ENCODE measurements around the gene KLHDC8A. TPM values are rescaled to one million over a fixed set of nuclear protein-coding genes. Genes with fewer than 3 reads are reported as not detected.
A peak's percentile ranks its signal among the peaks of the same experiment; 100 is the strongest.
"Not testable (repeated sequence)": the region's sequence is repeated elsewhere in the genome, so short reads cannot be mapped to it uniquely, and the experiment has no call there.

KLHDC8A gene
- total RNA-seq, 2 donors from 2014 or later, result 0.78 to 8.6 TPM

DNA sequence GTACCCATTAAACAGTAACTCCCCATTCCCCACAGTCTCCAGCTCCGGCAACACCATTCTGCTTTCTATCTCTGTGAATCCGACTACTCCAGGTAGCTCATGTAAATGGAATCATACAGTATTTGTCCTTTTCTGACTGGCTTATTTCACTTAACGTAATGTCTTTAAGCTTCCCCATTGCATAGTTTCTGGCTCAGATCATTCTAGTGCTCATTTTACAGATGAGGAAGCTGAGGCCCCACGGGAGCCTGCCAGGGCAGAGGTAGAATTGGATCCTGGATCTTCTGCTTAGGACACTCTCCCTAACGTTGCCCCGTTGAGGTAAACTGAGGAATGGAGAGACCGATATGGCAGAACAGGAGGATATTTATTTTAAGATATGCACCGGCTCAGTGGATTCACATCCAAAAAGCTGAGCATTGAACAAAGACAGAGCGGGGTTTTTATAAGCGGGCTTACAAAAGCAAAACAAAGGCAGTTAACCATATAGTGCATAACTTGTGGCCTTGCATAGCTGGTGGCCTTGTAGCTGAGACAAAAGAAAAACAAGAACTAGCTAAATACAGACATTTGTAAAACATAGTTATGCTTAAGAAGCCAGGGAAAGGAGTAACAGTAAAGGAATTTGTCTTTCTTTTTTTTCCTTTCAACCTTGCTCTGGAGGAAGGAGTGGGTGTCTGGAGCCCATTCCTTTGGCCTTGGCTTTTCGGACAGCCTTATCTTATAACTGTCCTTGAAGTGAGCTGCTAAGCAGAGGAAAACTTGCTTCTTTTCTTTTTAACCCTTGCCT, 15.3 kb upstream of the KLHDC8A start:
- DNase-seq (peak in 2 of 4 donors; percentile 29 to 34), ATAC-seq (no peak)
- Histone ChIP-seq H3K36me3 (replicated peaks in 1 of 2; ENCODE audit: insufficient read depth in 1 of 2, low read depth in 2 of 2) (no peaks in the 10 kb centered on the region), H3K27ac (no peak overlapping the region), H3K9me3 (no peaks in the 10 kb centered on the region), H3K4me3 (no peak overlapping the region), H3K27me3 (no peaks in the 10 kb centered on the region), H3K4me1 (peaks cover 72% of the 10 kb centered on the region)
- 46 to 56% methylated on average over 11 of the region's 11 CpGs for WGBS, 2 donors
- TF ChIP-seq POLR2A (IDR thresholded peaks at IDR 0.05), result no peak
- intact Hi-C loops (cut with DNase I), result no loop called here

DNA sequence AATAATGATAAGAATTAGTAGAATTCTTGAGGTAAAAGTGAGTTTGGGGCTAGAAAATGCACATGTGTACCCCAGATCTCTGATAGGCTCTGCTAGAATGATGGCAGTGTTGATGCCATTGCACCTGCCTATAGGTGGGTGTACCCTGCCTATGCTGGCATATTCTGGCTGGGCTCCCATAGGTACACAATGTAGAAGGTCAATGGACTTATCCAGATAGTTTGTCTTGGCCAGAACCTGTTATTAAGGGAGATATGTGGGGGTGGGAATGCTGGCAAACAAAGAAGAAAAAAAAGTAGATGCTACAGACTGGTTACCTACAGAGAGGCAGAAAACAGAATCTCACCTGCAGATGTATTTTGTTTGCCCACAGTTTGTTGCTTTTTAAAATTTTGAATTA, 14.1 kb upstream of the KLHDC8A start:
- no peaks in the 10 kb centered on the region for H3K36me3 ChIP-seq (replicated peaks in 1 of 2; ENCODE audit: insufficient read depth in 1 of 2, low read depth in 2 of 2)
- no peaks in the 10 kb centered on the region for H3K27me3 ChIP-seq
- no peak overlapping the region for H3K27ac ChIP-seq
- H3K4me3 ChIP-seq, result no peak overlapping the region
- ATAC-seq, result peak; percentile 70
- no peak for TF ChIP-seq POLR2A (IDR thresholded peaks at IDR 0.05)
- TF ChIP-seq, protein P1, sequence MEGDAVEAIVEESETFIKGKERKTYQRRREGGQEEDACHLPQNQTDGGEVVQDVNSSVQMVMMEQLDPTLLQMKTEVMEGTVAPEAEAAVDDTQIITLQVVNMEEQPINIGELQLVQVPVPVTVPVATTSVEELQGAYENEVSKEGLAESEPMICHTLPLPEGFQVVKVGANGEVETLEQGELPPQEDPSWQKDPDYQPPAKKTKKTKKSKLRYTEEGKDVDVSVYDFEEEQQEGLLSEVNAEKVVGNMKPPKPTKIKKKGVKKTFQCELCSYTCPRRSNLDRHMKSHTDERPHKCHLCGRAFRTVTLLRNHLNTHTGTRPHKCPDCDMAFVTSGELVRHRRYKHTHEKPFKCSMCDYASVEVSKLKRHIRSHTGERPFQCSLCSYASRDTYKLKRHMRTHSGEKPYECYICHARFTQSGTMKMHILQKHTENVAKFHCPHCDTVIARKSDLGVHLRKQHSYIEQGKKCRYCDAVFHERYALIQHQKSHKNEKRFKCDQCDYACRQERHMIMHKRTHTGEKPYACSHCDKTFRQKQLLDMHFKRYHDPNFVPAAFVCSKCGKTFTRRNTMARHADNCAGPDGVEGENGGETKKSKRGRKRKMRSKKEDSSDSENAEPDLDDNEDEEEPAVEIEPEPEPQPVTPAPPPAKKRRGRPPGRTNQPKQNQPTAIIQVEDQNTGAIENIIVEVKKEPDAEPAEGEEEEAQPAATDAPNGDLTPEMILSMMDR (IDR thresholded peaks at IDR 0.05), result no peak
- peaks cover 85% of the 10 kb centered on the region for H3K4me1 ChIP-seq
- H3K9me3 ChIP-seq, result no peaks in the 10 kb centered on the region
- intact Hi-C loops (cut with DNase I), result no loop called here
- peak; percentile 50 to 80 (median 66) for DNase-seq

DNA sequence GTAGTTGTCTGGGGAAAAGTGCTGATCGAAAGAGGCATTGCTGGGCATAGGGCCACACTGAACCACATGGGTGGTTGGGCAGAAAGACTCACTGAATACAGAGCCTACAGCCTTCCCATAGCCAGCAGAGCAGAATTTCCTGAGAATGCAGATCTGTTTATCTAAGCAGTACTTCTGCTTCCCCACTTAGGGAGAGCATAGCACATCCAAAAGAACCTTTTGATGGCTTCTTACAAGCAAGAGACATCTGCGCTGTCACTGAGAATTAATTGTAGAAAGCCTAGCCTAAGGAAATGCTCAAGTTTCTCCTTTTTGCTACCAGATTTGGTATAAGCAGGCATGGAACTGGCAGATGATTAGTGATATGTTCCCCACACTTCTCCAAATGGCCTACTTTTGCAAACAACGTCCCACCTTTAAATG, 13.0 kb upstream of the KLHDC8A start:
- Histone ChIP-seq H3K36me3 (replicated peaks in 1 of 2; ENCODE audit: insufficient read depth in 1 of 2, low read depth in 2 of 2) (no peaks in the 10 kb centered on the region), H3K27ac (peak overlapping the region in 1 of 4 donors; percentile 2), H3K9me3 (no peaks in the 10 kb centered on the region), H3K4me1 (peaks cover 92% of the 10 kb centered on the region), H3K4me3 (no peak overlapping the region), H3K27me3 (no peaks in the 10 kb centered on the region)
- peak; percentile 40 for ATAC-seq
- 26 to 42% methylated on average over 3 of the region's 3 CpGs for WGBS, 2 donors
- intact Hi-C loops (cut with DNase I), result no loop called here
- no peak for TF ChIP-seq POLR2A (IDR thresholded peaks at IDR 0.05)
- TF ChIP-seq, protein P1 (IDR thresholded peaks at IDR 0.05), result no peak
- DNase-seq, result peak; percentile 24 to 65 (median 40)

DNA sequence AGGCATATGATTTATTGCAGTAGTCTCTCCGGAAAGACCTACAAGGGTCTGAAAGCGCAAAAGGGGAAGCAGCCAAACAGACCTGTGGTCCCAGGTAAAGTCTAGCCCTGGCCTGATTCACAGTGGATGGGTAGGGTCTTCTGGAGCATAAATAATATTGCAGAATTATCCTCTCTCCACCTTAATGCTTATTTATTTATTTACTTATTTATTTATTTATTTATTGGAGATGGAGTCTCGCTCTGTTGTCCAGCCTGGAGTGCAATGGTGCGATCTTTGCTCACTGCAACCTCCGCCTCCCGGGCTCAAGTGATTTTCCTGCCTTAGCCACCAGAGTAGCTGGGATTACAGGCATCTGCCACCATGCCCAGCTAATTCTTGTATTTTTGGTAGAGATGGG, 11.8 kb upstream of the KLHDC8A start:
- ATAC-seq (no peak), DNase-seq (no peak)
- Histone ChIP-seq H3K27ac (no peak overlapping the region), H3K9me3 (no peaks in the 10 kb centered on the region), H3K4me3 (no peak overlapping the region), H3K27me3 (no peaks in the 10 kb centered on the region), H3K36me3 (replicated peaks in 1 of 2; ENCODE audit: insufficient read depth in 1 of 2, low read depth in 2 of 2) (no peaks in the 10 kb centered on the region), H3K4me1 (peaks cover 83% of the 10 kb centered on the region)
- 91 to 94% methylated on average over 6 of the region's 6 CpGs for WGBS, 2 donors
- intact Hi-C loops (cut with DNase I), result no loop called here
- TF ChIP-seq, protein P1 (IDR thresholded peaks at IDR 0.05), result no peak
- no peak for TF ChIP-seq POLR2A (IDR thresholded peaks at IDR 0.05)

DNA sequence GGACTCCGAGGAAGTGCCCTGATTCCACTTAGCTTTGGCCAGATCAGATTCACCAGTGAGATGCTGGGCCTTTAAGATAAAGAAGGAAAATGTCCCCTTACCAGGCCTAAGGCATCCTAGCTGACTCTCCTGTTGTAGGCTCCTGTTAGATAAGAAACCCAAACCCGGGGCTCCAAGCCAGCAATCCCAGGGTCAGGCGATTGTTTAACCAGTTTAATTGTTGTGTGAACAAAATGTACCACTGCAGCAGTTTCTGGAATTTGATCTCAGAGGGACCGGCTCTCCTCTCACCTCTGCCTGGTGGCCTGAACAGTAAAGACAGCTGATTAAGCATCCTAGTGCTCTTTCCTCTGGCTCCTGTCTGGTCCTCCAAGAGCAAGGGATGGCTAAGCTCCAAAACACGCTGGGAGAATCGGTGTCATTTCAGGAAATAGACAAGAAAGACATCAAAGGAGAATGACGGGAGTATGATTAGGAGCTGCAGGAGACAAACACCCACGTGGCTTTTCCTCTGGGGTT, 9.3 kb upstream of the KLHDC8A start:
- intact Hi-C loops (cut with DNase I), result no loop called here
- ATAC-seq (peak; percentile 81), DNase-seq (peak; percentile 77 to 95 (median 86))
- TF ChIP-seq, protein P1 (IDR thresholded peaks at IDR 0.05), result peak in 2 of 7 experiments; percentile 21 to 36
- TF ChIP-seq POLR2A (IDR thresholded peaks at IDR 0.05), result no peak
- Histone ChIP-seq H3K9me3 (no peaks in the 10 kb centered on the region), H3K4me3 (no peak overlapping the region), H3K4me1 (peaks cover 70% of the 10 kb centered on the region), H3K27ac (peak overlapping the region in 3 of 4 donors; percentile 46 to 71 (median 56)), H3K27me3 (no peaks in the 10 kb centered on the region), H3K36me3 (replicated peaks in 1 of 2; ENCODE audit: insufficient read depth in 1 of 2, low read depth in 2 of 2) (no peaks in the 10 kb centered on the region)
- WGBS, 2 donors, result 6 to 13% methylated on average over 8 of the region's 8 CpGs

DNA sequence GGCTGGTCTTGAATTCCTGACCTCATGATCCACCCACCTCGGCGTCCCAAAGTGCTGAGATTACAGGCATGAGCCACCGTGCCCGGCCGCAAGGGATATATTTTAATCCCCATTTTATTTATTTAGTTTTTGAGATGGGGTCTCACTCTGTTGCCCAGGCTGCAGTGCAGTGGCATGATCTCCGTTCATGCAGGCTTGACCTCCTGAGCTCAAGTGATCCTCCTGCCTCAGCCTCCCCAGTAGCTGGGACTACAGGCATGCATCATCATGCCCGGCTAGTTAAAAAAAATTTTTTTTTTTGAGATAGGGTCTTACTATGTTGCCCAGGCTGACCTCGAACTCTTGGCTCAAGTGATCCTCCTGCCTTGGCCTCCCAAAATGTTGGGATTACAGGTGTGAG, 8.4 kb upstream of the KLHDC8A start:
- H3K27ac ChIP-seq; H3K9me3 ChIP-seq; DNase-seq; H3K4me3 ChIP-seq; ATAC-seq; intact Hi-C loops (cut with DNase I); H3K27me3 ChIP-seq; H3K36me3 ChIP-seq (replicated peaks in 1 of 2; ENCODE audit: insufficient read depth in 1 of 2, low read depth in 2 of 2): not testable (repeated sequence)
- peaks cover 64% of the 10 kb centered on the region for H3K4me1 ChIP-seq
- 89 to 90% methylated on average over 8 of the region's 8 CpGs for WGBS, 2 donors
